Measurements from ENCODE around the gene SPON1.

DNA sequence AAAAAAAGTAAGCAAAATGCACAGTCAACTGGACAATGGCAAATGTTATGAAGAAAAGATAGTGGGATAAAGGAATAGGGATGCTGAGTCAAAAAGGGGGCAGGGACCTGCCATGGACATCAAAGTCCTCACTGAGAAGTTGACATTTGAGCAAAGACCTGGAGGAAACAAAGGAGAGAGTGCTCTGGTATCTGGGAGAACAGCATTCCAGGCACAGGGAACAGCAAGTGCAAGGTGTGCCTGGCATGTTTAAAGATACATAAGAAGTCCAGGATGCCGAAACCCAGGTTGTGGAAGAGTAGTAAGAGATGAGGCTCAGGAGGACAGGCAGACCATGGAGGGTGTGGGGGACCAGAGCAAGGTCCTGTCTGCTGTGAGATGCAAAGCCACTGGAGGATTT, 273.2 kb downstream of the SPON1 start:
- TF ChIP-seq TAF1 (IDR thresholded peaks at IDR 0.05; ENCODE audit: borderline replicate concordance, insufficient read depth, low read length) (no peak), REST (IDR thresholded peaks at IDR 0.05; ENCODE audit: insufficient read depth in 1 of 2, low read depth in 2 of 2, low read length in 2 of 2) (no peak), SIN3A (IDR thresholded peaks at IDR 0.05; ENCODE audit: borderline replicate concordance, insufficient read depth, low read length) (no peak), FOXP2 (optimal IDR thresholded peaks at IDR 0.05; ENCODE audit: borderline replicate concordance, extremely low read depth, extremely low read length, insufficient read depth) (no peak)

Data from PFSK-1 (cell line).